NT2/D1 (cell line): ENCODE results near the gene UTF1.
"Not testable (repeated sequence)": the region's sequence is repeated elsewhere in the genome, so short reads cannot be mapped to it uniquely, and the experiment has no call there.

Source experiments
- SUZ12 ChIP-seq: IDR thresholded peaks from 2 replicates; pipeline ENCODE4 v1.6.1; 2011; ENCODE audit not compliant: insufficient read length, insufficient read depth; ENCODE audit errors: extremely low read depth
- ZNF274 ChIP-seq: IDR thresholded peaks from 2 replicates; pipeline ENCODE4 v1.6.1; 2011; ENCODE audit warnings: mild to moderate bottlenecking, low read depth, low read length

- TF ChIP-seq ZNF274, SUZ12: not testable (repeated sequence)
Observed at GRCh38 chr10:133221756-133222155, 8.3 kb upstream of the UTF1 start.
